ENCODE measurements around the gene B4GALNT3. TPM values are rescaled to one million over a fixed set of nuclear protein-coding genes. Genes with fewer than 3 reads are reported as not detected.

Gene B4GALNT3
- total and polyA plus RNA-seq, 2 experiments from 2014 or later, result 2.8 to 15.8 TPM

- no peak for TF ChIP-seq ZNF462 (CRISPR knock-in tag; IDR thresholded peaks at IDR 0.05)
- no peak for TF ChIP-seq ETS1 (IDR thresholded peaks at IDR 0.05)
- TF ChIP-seq NANOG (IDR thresholded peaks at IDR 0.05; ENCODE audit: borderline replicate concordance), result no peak
- no peak for TF ChIP-seq POLR2AphosphoS5 (IDR thresholded peaks at IDR 0.05; ENCODE audit: low read depth)
- no peak for TF ChIP-seq EZH2phosphoT487 (IDR thresholded peaks at IDR 0.05; ENCODE audit: unreplicated experiment)
These were observed 41.3 kb upstream of the B4GALNT3 start (continued) for GRCh38 chr12:418432-418831.

GRCh38 chr12:422526-422925 lies 37.2 kb upstream of the B4GALNT3 start:
- H4K20me1 ChIP-seq (replicated peaks; ENCODE audit: insufficient read depth), result no peaks in the 10 kb centered on the region
- H3K36me3 ChIP-seq (ENCODE audit: insufficient read depth), result peaks cover 35% of the 10 kb centered on the region
- no peaks in the 10 kb centered on the region for H3F3A ChIP-seq (replicated peaks; ENCODE audit: low read depth)
- ATAC-seq (no peak), DNase-seq (ENCODE audit: low spot score) (no peak)
- Mint-ChIP-seq H3K9me3 (no peaks in the 10 kb centered on the region), H3K27ac (no peak overlapping the region), H3K36me3 (ENCODE audit: low read depth) (peaks cover 58% of the 10 kb centered on the region), H3K4me1 (no peaks in the 10 kb centered on the region), H3K4me3 (no peak overlapping the region), H3K27me3 (ENCODE audit: insufficient read depth, low read depth, poor library complexity) (peaks cover 1% of the 10 kb centered on the region)
- no peak overlapping the region for H3K27ac ChIP-seq (ENCODE audit: low read depth)
- H3K4me2 ChIP-seq, result no peak overlapping the region
- no peaks in the 10 kb centered on the region for H3K9me2 ChIP-seq (ENCODE audit: insufficient read depth)
- H2AFZ ChIP-seq, result no peak overlapping the region
- no peaks in the 10 kb centered on the region for H3K27me3 ChIP-seq (ENCODE audit: insufficient read depth)
- H3K4me1 ChIP-seq (ENCODE audit: insufficient read depth), result no peaks in the 10 kb centered on the region
- H3K79me2 ChIP-seq (replicated peaks; ENCODE audit: insufficient read depth), result no peaks in the 10 kb centered on the region
- no peak overlapping the region for H3K4me3 ChIP-seq
- no peak for TF ChIP-seq CTCF (conservative IDR thresholded peaks at IDR 0.05; ENCODE audit: low read depth in 2 of 2)
- TF ChIP-seq JUNB (IDR thresholded peaks at IDR 0.05; ENCODE audit: unreplicated experiment), result no peak
- no peak for TF ChIP-seq ZNF114 (CRISPR knock-in tag; IDR thresholded peaks at IDR 0.05)
- no peak for TF ChIP-seq POLR2AphosphoS5 (IDR thresholded peaks at IDR 0.05; ENCODE audit: low read depth)
- no peak for TF ChIP-seq ETS1 (IDR thresholded peaks at IDR 0.05)
- no peak for TF ChIP-seq EZH2 (IDR thresholded peaks at IDR 0.05; ENCODE audit: low read depth, unreplicated experiment)
- no peak for TF ChIP-seq CREB1 (CRISPR knock-in tag; IDR thresholded peaks at IDR 0.05; ENCODE audit: low read depth)
- TF ChIP-seq REST (IDR thresholded peaks at IDR 0.05; ENCODE audit: unreplicated experiment), result no peak
- TF ChIP-seq ZNF331 (CRISPR knock-in tag; IDR thresholded peaks at IDR 0.05; ENCODE audit: low read depth), result no peak
- TF ChIP-seq EZH2phosphoT487 (IDR thresholded peaks at IDR 0.05; ENCODE audit: unreplicated experiment), result no peak
